Measurements from ENCODE around the gene RBFOX1. TPM values are rescaled to one million over a fixed set of nuclear protein-coding genes. Genes with fewer than 3 reads are reported as not detected.

RBFOX1 gene
- total and polyA plus RNA-seq, 10 of the 15 experiments (the other 5 are each of a cell fraction or from before 2014, with no cell fraction given), result 0.87 TPM; not detected in 9

DNA sequence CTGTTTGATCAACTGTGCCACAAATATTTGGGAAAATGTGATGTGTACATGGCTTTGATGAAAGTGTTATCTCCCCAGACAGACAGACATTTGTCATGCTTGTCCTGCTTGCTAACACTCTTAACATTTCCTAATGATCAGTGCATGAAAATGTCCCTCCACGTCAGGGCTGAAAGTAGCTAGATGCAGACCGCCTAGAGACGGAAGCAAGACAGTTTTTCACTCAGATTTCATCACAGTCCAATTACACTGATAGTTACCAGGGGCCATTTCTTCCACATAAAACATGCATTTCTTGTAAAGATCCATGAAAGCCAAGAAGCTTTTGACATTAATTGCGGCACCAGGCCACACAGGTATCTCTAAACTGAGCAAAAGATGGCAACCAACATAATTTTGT, 347.7 kb downstream of the RBFOX1 start (continued):
- TF ChIP-seq ZZZ3 (IDR thresholded peaks at IDR 0.05; ENCODE audit: control insufficient read depth, insufficient read length, low read depth), result no peak
- TF ChIP-seq RFX5 (IDR thresholded peaks at IDR 0.05; ENCODE audit: low read depth, low read length), result no peak
- TF ChIP-seq CBX3 (IDR thresholded peaks at IDR 0.05; ENCODE audit: borderline replicate concordance, low read depth), result no peak
- TF ChIP-seq HDAC2 (IDR thresholded peaks at IDR 0.05), result no peak
- no peak for TF ChIP-seq RELA (IDR thresholded peaks at IDR 0.05; ENCODE audit: borderline replicate concordance, partially characterized antibody)

DNA sequence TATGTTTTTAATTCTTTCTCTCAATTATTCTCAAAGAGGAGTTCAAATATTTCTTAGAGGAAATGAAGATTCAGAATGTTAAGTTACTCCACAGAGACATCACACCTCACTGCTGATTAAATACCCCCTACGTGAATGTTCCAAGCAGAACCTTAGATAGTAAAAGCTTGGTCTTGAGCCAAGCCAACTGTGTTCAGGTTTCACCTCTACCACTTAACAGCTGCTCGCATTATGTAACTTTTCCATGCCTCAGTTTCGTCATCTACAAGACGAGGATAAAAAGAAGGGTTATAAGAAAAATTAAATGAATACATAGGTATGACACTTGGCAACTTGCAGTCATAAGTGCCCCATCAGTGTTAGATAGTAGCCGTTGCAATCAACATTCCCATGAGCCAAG, 356.2 kb downstream of the RBFOX1 start:
- ATAC-seq (no peak), FAIRE-seq (no peak), DNase-seq (ENCODE audit: low read depth, low spot score) (no peak)
- in situ Hi-C loops (cut with MboI) (no loop called here), intact Hi-C loops (cut with micrococcal nuclease; ENCODE audit: unreplicated experiment) (no loop called here)
- Histone ChIP-seq H3K4me3 (no peak overlapping the region), H4K20me1 (ENCODE audit: control insufficient read depth, insufficient read depth) (no peaks in the 10 kb centered on the region), H3K27ac (ENCODE audit: control insufficient read depth, insufficient read depth) (no peak overlapping the region), H3K4me1 (ENCODE audit: control insufficient read depth, insufficient read depth, low read length) (no peaks in the 10 kb centered on the region), H3K27me3 (replicated peaks in 1 of 2; ENCODE audit: control insufficient read depth in 2 of 2, insufficient read depth in 2 of 2, low read length in 1 of 2) (no peaks in the 10 kb centered on the region), H3K79me2 (ENCODE audit: control insufficient read depth, insufficient read depth, low read length) (no peaks in the 10 kb centered on the region), H2AFZ (ENCODE audit: control insufficient read depth, low read depth, low read length) (no peak overlapping the region), H3K4me2 (ENCODE audit: control insufficient read depth, insufficient read depth) (no peak overlapping the region), H3K9me3 (replicated peaks; ENCODE audit: control insufficient read depth, insufficient read depth, low read length) (no peaks in the 10 kb centered on the region), H3K36me3 (ENCODE audit: control insufficient read depth in 2 of 2, insufficient read depth in 2 of 2, low read length in 1 of 2) (no peaks in the 10 kb centered on the region), H3K9ac (ENCODE audit: control insufficient read depth, insufficient read depth, low read length) (no peak overlapping the region)
- POLR2A ChIA-PET, result no interaction called here
- RAD21 ChIA-PET (ENCODE audit: unreplicated experiment), result no interaction called here
- no TSS peak for BruUV-seq (replicated peaks)
- 8% methylated on average over 5 of the region's 5 CpGs for WGBS (ENCODE audit: insufficient coverage, insufficient replicate concordance, low lambda C conversion rate, missing lambda C conversion rate)
- CTCF ChIA-PET, result no interaction called here
- SMC1A ChIA-PET (ENCODE audit: uncharacterized antibody, unreplicated experiment), result no interaction called here
- TF ChIP-seq, protein P1, sequence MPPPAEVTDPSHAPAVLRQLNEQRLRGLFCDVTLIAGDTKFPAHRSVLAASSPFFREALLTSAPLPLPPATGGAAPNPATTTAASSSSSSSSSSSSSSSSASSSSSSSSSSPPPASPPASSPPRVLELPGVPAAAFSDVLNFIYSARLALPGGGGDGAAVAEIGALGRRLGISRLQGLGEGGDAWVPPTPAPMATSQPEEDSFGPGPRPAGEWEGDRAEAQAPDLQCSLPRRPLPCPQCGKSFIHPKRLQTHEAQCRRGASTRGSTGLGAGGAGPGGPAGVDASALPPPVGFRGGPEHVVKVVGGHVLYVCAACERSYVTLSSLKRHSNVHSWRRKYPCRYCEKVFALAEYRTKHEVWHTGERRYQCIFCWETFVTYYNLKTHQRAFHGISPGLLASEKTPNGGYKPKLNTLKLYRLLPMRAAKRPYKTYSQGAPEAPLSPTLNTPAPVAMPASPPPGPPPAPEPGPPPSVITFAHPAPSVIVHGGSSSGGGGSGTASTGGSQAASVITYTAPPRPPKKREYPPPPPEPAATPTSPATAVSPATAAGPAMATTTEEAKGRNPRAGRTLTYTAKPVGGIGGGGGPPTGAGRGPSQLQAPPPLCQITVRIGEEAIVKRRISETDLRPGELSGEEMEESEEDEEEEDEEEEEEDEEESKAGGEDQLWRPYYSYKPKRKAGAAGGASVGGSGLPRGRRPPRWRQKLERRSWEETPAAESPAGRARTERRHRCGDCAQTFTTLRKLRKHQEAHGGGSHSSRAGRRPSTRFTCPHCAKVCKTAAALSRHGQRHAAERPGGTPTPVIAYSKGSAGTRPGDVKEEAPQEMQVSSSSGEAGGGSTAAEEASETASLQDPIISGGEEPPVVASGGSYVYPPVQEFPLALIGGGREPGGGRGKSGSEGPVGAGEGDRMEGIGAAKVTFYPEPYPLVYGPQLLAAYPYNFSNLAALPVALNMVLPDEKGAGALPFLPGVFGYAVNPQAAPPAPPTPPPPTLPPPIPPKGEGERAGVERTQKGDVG (CRISPR knock-in tag; IDR thresholded peaks at IDR 0.05), result no peak
- TF ChIP-seq RAD21 (IDR thresholded peaks at IDR 0.05; ENCODE audit: insufficient read depth, low read depth, low read length) (no peak), CEBPZ (IDR thresholded peaks at IDR 0.05; ENCODE audit: low read depth, low read length) (no peak), ZBED1 (IDR thresholded peaks at IDR 0.05; ENCODE audit: borderline replicate concordance) (no peak), BCLAF1 (IDR thresholded peaks at IDR 0.05) (no peak), ATF7 (IDR thresholded peaks at IDR 0.05; ENCODE audit: low read depth) (no peak), ESRRA (IDR thresholded peaks at IDR 0.05; ENCODE audit: low read length) (no peak), MYC (IDR thresholded peaks at IDR 0.05; ENCODE audit: insufficient read depth, insufficient read length, insufficient replicate concordance, low read length, severe bottlenecking) (no peak)
- TF ChIP-seq, protein P2, sequence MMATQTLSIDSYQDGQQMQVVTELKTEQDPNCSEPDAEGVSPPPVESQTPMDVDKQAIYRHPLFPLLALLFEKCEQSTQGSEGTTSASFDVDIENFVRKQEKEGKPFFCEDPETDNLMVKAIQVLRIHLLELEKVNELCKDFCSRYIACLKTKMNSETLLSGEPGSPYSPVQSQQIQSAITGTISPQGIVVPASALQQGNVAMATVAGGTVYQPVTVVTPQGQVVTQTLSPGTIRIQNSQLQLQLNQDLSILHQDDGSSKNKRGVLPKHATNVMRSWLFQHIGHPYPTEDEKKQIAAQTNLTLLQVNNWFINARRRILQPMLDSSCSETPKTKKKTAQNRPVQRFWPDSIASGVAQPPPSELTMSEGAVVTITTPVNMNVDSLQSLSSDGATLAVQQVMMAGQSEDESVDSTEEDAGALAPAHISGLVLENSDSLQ (IDR thresholded peaks at IDR 0.05), result no peak

Measured in GM12878 (cell line).